Naive thymus-derived CD4-positive, alpha-beta T cell (primary cell): ENCODE measurements around the gene PCBP3. TPM values are rescaled to one million over a fixed set of nuclear protein-coding genes. Genes with fewer than 3 reads are reported as not detected.
"Not testable (repeated sequence)": the region's sequence is repeated elsewhere in the genome, so short reads cannot be mapped to it uniquely, and the experiment has no call there.

Experiments
- ATAC-seq: fragments of 150-1000 bp; cut with Tn5 transposase; 2 replicates; pipeline ENCODE4 v1.10.0; 2021; ENCODE audit warnings: mild to moderate bottlenecking, moderate library complexity
- CTCF ChIA-PET: fragments of 350-600 bp; sonication (Branson Sonifier 250); formaldehyde crosslinking; loops from one replicate; lab custom pipeline; 2021; ENCODE audit warnings: antibody characterized with exemption; lab: Charles Lee
- POLR2A ChIA-PET: fragments of 350-600 bp; sonication (Branson Sonifier 250); formaldehyde crosslinking; loops from one replicate; lab custom pipeline; 2021; ENCODE audit warnings: antibody characterized with exemption, inconsistent platforms; lab: Charles Lee
- DNase-seq, 9 donors: peaks; one replicate each; pipeline versions ENCODE4 v3.0.0 to v3.0.0-alpha.2; 2020 to 2022; ENCODE audit warnings: mixed read lengths in 1 of 9
- H3K27ac ChIP-seq: one replicate; pipeline ENCODE4 v1.7.0; 2013; ENCODE audit warnings: mild to moderate bottlenecking, low read depth, low read length, moderate library complexity
- H3K27me3 ChIP-seq, 2 donors: one replicate each; pipeline ENCODE4 v1.7.0; 2013; ENCODE audit warnings: low read length in 2 of 2, mild to moderate bottlenecking in 2 of 2, moderate library complexity in 2 of 2; ENCODE audit not compliant: control insufficient read depth in 2 of 2, insufficient read depth in 2 of 2
- H3K36me3 ChIP-seq, 3 experiments: 1 replicate in 2 of 3; 2 replicates in 1 of 3; pipeline ENCODE4 v1.7.0; 2013; ENCODE audit warnings: low read length in 3 of 3, mild to moderate bottlenecking in 3 of 3, moderate library complexity in 1 of 3; ENCODE audit not compliant: insufficient read depth in 3 of 3, control insufficient read depth in 2 of 3
- H3K4me1 ChIP-seq, 2 donors: one replicate each; pipeline ENCODE4 v1.7.0; 2013; ENCODE audit warnings: low read length in 2 of 2, mild to moderate bottlenecking in 2 of 2, moderate library complexity in 1 of 2; ENCODE audit not compliant: control insufficient read depth in 2 of 2, insufficient read depth in 2 of 2
- H3K4me3 ChIP-seq: 2 replicates; pipeline ENCODE4 v1.7.0; 2013; ENCODE audit warnings: mild to moderate bottlenecking, low read length
- H3K9me3 ChIP-seq, 3 experiments: 1 replicate in 2 of 3; 2 replicates in 1 of 3; pipeline ENCODE4 v1.7.0; 2013; ENCODE audit warnings: low read length in 3 of 3; ENCODE audit not compliant: control insufficient read depth in 2 of 3
- H3K27ac Mint-ChIP-seq, 9 donors: one replicate each; pipeline ENCODE4 v1.8.0; 2020 to 2022; ENCODE audit warnings: mixed read lengths in 9 of 9, mild to moderate bottlenecking in 8 of 9, moderate library complexity in 5 of 9, inconsistent platforms in 2 of 9
- H3K27me3 Mint-ChIP-seq, 5 donors: one replicate each; pipeline ENCODE4 v1.8.0; 2021 to 2022; ENCODE audit warnings: mixed read lengths in 5 of 5, mild to moderate bottlenecking in 1 of 5
- H3K36me3 Mint-ChIP-seq, 5 donors: one replicate each; pipeline ENCODE4 v1.8.0; 2020 to 2022; ENCODE audit warnings: mixed read lengths in 5 of 5, mild to moderate bottlenecking in 3 of 5, inconsistent platforms in 1 of 5
- H3K4me1 Mint-ChIP-seq, 7 donors: one replicate each; pipeline ENCODE4 v1.8.0; 2020 to 2022; ENCODE audit warnings: mixed read lengths in 7 of 7, mild to moderate bottlenecking in 3 of 7, inconsistent platforms in 1 of 7
- H3K4me3 Mint-ChIP-seq, 10 donors: one replicate each; pipeline ENCODE4 v1.8.0; 2020 to 2022; ENCODE audit warnings: mild to moderate bottlenecking in 10 of 10, mixed read lengths in 10 of 10, moderate library complexity in 6 of 10, inconsistent platforms in 2 of 10
- H3K9me3 Mint-ChIP-seq, 11 donors: one replicate each; pipeline ENCODE4 v1.8.0; 2020 to 2022; ENCODE audit warnings: mixed read lengths in 11 of 11, mild to moderate bottlenecking in 4 of 11, inconsistent platforms in 1 of 11, moderate library complexity in 1 of 11
- intact Hi-C, 2 donors: fragments of 100-400 bp; cut with micrococcal nuclease; formaldehyde crosslinking; loops; one replicate each; pipeline ENCODE4 v1.15.1; 2023
- polyA plus RNA-seq, 2 donors: library from polyadenylated mRNA; unstranded; fragments of 300-500 nt; fragmentation: Illumina TruSeq; gene quantifications; one replicate each; pipeline ENCODE4 v1.2.3, GENCODE V29; 2021
- total RNA-seq, 6 experiments: library from RNA in 5 of 6; stranded (reverse) in 5 of 6; gene quantifications; 1 replicate in 5 of 6; 2 replicates in 1 of 6; pipeline ENCODE4 v1.2.3 and lab custom pipeline; 2021 to 2026

The PCBP3 gene
- total and polyA plus RNA-seq, 7 experiments from 2014 or later = 1.2 to 5.2 (median 1.6) TPM

DNA sequence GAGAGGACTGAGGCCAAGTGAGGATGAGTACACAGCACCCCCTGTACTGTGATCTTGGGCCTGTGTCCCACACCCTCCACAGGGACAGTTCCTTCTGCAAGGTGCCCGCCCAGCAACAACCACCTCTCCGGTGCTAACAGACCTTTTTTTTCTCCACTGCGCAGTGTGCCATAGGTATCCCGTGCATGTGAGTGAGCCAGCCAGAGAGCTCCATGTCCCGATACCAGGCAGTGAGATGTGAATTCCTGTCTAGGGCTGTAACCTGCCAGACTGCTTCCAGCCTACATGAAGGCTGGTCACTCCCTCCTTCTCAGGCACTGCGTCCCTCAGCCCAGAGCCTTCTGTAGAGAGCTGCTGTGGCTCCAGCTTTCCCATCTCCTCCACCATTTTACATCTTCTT, 56.9 kb downstream of the PCBP3 start:
- CTCF ChIA-PET = no interaction called here

DNA sequence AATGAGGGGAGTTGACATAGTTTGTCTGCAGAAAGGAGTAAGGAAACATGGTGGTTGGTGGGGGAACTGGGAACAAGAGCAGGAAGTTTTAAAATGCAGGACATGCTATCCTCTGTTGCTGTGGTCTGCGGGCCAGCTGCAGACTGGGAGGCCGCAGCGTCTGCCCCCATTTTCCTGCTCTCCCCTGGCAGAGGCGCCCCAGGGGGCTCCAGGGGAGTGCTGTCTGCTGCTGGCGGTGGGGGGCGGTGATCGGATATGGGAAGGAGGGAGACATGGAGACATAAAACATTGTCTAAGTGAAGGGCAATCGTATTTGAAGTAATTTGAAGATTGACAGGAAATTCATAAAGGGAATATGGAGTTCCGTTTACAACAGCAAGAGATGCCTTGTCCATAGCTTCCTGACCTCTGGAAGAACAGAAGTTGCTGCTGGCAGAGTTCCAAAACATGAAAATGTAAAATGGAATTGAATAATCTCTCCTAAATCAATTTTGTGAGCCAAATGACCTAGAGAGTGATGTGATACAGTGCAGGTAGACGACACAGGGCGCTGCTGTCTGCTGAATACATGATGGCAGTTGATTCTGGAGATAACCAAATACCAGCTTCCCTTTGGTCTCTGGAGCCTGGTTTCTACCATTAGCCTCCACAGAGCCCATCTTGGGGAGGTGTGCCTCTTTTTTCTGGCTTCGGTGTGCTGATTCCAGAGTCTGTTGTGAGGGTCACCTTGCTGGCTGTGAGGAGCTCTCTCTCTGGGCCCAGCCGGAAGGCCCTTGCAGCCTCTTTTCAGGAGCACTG, 61.0 kb downstream of the PCBP3 start:
- Mint-ChIP-seq H3K27ac (peak overlapping the region in 2 of 9 donors; percentile 12 to 71), H3K4me3 (no peak overlapping the region), H3K36me3 (peaks cover 0 to 11% (median 2%) of the 10 kb centered on the region in 5 donors), H3K9me3 (peaks cover 0 to 4% (median 2%) of the 10 kb centered on the region in 11 donors), H3K4me1 (peaks cover 3 to 27% (median 15%) of the 10 kb centered on the region in 7 donors), H3K27me3 (no peaks in the 10 kb centered on the region)
- intact Hi-C loops = loop anchor here in 1 of 2 donors (10.0 kb wide), 1 partner anchor 60 kb away; the partner anchor contains the start of gene PCBP3
- ATAC-seq (no peak), DNase-seq (no peak)
- Histone ChIP-seq H3K4me3 (no peak overlapping the region), H3K4me1 (peaks cover 0 to 4% of the 10 kb centered on the region in 2 donors), H3K9me3 (no peaks in the 10 kb centered on the region), H3K27ac (no peak overlapping the region), H3K36me3 (no peaks in the 10 kb centered on the region), H3K27me3 (no peaks in the 10 kb centered on the region)
- ChIA-PET POLR2A (no interaction called here), CTCF (no interaction called here)

More for the DNA sequence above, 56.9 kb downstream of the PCBP3 start:
- Histone ChIP-seq H3K27ac (no peak overlapping the region), H3K9me3 (no peaks in the 10 kb centered on the region), H3K4me3 (no peak overlapping the region), H3K4me1 (peaks cover 0 to 13% of the 10 kb centered on the region in 2 donors), H3K27me3 (no peaks in the 10 kb centered on the region), H3K36me3 (no peaks in the 10 kb centered on the region)
- H3K9me3 Mint-ChIP-seq = peaks cover 0 to 11% (median 3%) of the 10 kb centered on the region in 11 donors
- no peak for ATAC-seq
- peaks cover 0 to 21% (median 5%) of the 10 kb centered on the region in 5 donors for H3K36me3 Mint-ChIP-seq
- H3K27ac Mint-ChIP-seq = peak overlapping the region in 5 of 9 donors; percentile 17 to 51 (median 32)
- peaks cover 7 to 42% (median 28%) of the 10 kb centered on the region in 7 donors for H3K4me1 Mint-ChIP-seq
- POLR2A ChIA-PET = no interaction called here
- H3K4me3 Mint-ChIP-seq = no peak overlapping the region
- no peak for DNase-seq
- H3K27me3 Mint-ChIP-seq = no peaks in the 10 kb centered on the region
- intact Hi-C loops = loop anchor here in 1 of 2 donors (10.0 kb wide), 1 partner anchor 56 kb away; the partner anchor contains the start of gene PCBP3

DNA sequence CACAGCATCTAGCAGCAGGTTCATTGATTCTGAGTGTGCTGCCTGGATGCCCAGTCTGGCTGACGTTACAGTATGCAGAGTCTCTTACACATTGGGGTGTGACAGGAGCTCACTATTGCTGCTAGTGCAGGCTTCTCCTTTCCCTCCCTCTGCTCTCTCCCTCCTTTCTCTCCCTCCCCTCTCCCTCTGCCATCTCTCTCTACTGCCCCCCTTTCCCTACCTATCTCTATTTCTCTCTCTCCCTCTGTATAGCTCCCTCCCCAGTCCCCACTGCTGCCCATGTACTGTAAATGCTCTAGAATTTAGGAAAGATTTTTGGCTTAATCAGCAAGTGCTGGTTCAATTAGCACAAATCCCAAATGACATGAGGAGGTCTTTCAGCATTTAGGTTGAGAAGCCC, 62.8 kb downstream of the PCBP3 start:
- Mint-ChIP-seq H3K27ac (peak overlapping the region in 1 of 9 donors; percentile 5), H3K27me3 (no peaks in the 10 kb centered on the region), H3K36me3 (peaks cover 0 to 8% (median 1%) of the 10 kb centered on the region in 5 donors), H3K9me3 (peaks cover 0 to 11% (median 2%) of the 10 kb centered on the region in 11 donors), H3K4me3 (no peak overlapping the region), H3K4me1 (peaks cover 0 to 14% (median 6%) of the 10 kb centered on the region in 7 donors)
- H3K27ac ChIP-seq = no peak overlapping the region
- no peaks in the 10 kb centered on the region for H3K27me3 ChIP-seq
- intact Hi-C loops = loop anchor here in 1 of 2 donors (10.0 kb wide), 1 partner anchor 61 kb away; the partner anchor contains the start of gene PCBP3
- H3K4me3 ChIP-seq = no peak overlapping the region
- H3K9me3 ChIP-seq = no peaks in the 10 kb centered on the region
- DNase-seq (no peak), ATAC-seq (no peak)
- CTCF ChIA-PET = interaction anchor here (0.6 kb wide), 1 partner anchor 14 kb away, joined by 4 read pairs; no protein-coding TSS in a partner anchor
- H3K4me1 ChIP-seq = no peaks in the 10 kb centered on the region
- no peaks in the 10 kb centered on the region for H3K36me3 ChIP-seq
- POLR2A ChIA-PET = no interaction called here

DNA sequence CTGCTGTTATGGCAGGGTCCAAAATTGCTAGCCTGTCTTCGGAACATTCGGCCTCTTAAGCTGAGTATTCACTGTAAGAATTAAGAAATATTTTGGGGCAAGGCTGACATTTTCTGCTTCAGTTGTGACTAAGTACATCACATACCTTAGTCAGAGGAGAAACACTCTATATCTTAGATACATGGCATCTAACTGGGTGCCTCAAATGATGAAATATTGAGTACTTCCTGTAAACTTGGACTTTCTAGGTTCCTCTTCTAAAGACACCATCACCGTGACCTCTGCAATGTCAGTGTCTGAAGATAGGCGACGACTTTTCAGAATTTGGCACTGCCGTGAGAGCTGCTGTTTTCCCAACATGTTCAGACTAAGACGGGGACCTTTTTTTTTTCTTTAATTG, 65.6 kb downstream of the PCBP3 start:
- ATAC-seq = peak; percentile 77

DNA sequence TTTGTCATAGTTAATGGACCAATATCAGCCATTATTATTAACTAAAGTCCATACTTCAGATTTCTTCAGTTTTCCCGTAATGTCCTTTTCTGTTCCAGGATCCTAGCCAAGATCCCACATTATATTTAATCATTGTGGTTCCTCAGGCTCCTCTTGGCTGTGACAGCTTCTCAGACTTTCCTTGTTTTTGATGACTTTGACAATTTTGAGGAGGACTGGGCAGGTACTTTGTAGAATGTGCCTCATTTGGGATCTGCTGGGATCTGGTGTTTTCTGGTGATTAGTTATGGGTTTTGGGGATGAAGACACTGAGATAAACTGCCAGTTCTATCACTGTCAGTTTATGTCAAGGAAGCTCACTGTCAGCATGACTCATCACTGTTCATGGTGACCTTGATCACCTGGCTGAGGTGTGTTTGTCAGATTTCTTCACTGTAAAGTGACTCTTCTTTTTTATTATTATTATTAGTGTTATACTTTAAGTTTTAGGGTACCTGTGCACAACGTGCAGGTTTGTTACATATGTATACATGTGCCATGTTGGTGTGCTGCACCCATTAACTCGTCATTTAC, 66.3 kb downstream of the PCBP3 start:
- DNase-seq (no peak), ATAC-seq (no peak)
- Mint-ChIP-seq H3K4me3 (no peak overlapping the region), H3K27me3 (no peaks in the 10 kb centered on the region), H3K9me3 (peaks cover 0 to 28% (median 12%) of the 10 kb centered on the region in 11 donors), H3K4me1 (peaks cover 0 to 4% (median 0%) of the 10 kb centered on the region in 7 donors), H3K36me3 (peaks cover 5 to 22% (median 21%) of the 10 kb centered on the region in 5 donors), H3K27ac (peak overlapping the region in 4 of 9 donors; percentile 9 to 78 (median 42))
- Histone ChIP-seq H3K4me3 (no peak overlapping the region), H3K9me3 (no peaks in the 10 kb centered on the region), H3K4me1 (no peaks in the 10 kb centered on the region), H3K27ac (no peak overlapping the region), H3K36me3 (no peaks in the 10 kb centered on the region), H3K27me3 (no peaks in the 10 kb centered on the region)
- intact Hi-C loops = loop anchor here in 1 of 2 donors (10.0 kb wide), 1 partner anchor 65 kb away; the partner anchor contains the start of gene PCBP3
- ChIA-PET CTCF (interaction anchor here (0.6 kb wide), 1 partner anchor 53 kb away, joined by 4 read pairs; no protein-coding TSS in a partner anchor), POLR2A (no interaction called here)

More for the DNA sequence above, 65.6 kb downstream of the PCBP3 start:
- Mint-ChIP-seq H3K4me1 (peaks cover 0 to 4% (median 0%) of the 10 kb centered on the region in 7 donors), H3K36me3 (peaks cover 5 to 19% (median 17%) of the 10 kb centered on the region in 5 donors), H3K4me3 (no peak overlapping the region), H3K9me3 (peaks cover 0 to 27% (median 11%) of the 10 kb centered on the region in 11 donors), H3K27me3 (no peaks in the 10 kb centered on the region), H3K27ac (peak overlapping the region in 2 of 9 donors; percentile 12 to 66)
- no peaks in the 10 kb centered on the region for H3K9me3 ChIP-seq
- POLR2A ChIA-PET = no interaction called here
- no peaks in the 10 kb centered on the region for H3K4me1 ChIP-seq
- intact Hi-C loops = loop anchor here in 1 of 2 donors (10.0 kb wide), 1 partner anchor 64 kb away; the partner anchor contains the start of gene PCBP3
- no peak overlapping the region for H3K27ac ChIP-seq
- no peak overlapping the region for H3K4me3 ChIP-seq
- no peak for DNase-seq
- H3K27me3 ChIP-seq = no peaks in the 10 kb centered on the region
- no peaks in the 10 kb centered on the region for H3K36me3 ChIP-seq
- CTCF ChIA-PET = interaction anchor here (0.6 kb wide), 1 partner anchor 52 kb away, joined by 4 read pairs; no protein-coding TSS in a partner anchor

DNA sequence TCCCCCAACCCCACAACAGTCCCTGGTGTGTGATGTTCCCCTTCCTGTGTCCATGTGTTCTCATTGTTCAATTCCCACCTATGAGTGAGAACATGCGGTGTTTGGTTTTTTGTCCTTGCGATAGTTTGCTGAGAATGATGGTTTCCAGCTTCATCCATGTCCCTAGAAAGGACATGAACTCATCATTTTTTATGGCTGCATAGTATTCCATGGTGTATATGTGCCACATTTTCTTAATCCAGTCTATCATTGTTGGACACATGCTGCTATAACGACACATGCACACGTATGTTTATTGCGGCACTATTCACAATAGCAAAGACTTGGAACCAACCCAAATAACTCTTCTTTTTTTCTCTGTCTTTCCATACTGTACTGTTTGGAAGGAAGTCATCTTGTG, 66.8 kb downstream of the PCBP3 start:
- DNase-seq, H3K27me3 ChIP-seq, CTCF ChIA-PET, H3K27ac Mint-ChIP-seq, H3K4me3 Mint-ChIP-seq, H3K27ac ChIP-seq, ATAC-seq, H3K27me3 Mint-ChIP-seq, H3K4me3 ChIP-seq, intact Hi-C loops, H3K9me3 ChIP-seq, H3K4me1 ChIP-seq, H3K36me3 ChIP-seq, POLR2A ChIA-PET, H3K4me1 Mint-ChIP-seq: not testable (repeated sequence)
- H3K36me3 Mint-ChIP-seq = peaks cover 5 to 22% (median 21%) of the 10 kb centered on the region in 5 donors
- peaks cover 0 to 28% (median 12%) of the 10 kb centered on the region in 11 donors for H3K9me3 Mint-ChIP-seq
